HG02759 (cell line): ENCODE measurements around the gene DMXL1.

Experiments used
- ATAC-seq: cut with Tn5 transposase; IDR thresholded peaks from one replicate; pipeline ENCODE4 v1.9.1; 2021; ENCODE audit warnings: mild to moderate bottlenecking, moderate library complexity; ENCODE audit not compliant: unreplicated experiment

Gene DMXL1

DNA sequence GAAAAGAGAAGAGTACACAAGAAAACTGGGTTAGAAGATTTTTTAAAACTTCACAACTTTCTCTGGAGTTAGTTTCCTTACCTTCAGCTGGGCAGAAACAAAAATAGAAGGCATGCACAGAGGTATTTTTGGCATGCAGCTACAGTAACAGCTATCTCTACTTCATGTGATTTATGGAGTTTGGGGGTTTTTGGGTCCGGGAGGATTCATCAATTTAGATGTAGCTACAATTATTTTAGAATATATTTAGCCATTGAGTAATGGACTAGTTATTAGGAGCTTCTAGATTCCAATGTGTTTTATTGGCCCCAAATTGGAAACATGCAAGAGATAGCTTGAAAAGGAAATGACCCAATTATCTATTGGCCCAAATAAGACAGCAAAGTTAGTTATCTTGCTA, 193.3 kb downstream of the DMXL1 start:
- no peak for ATAC-seq

DNA sequence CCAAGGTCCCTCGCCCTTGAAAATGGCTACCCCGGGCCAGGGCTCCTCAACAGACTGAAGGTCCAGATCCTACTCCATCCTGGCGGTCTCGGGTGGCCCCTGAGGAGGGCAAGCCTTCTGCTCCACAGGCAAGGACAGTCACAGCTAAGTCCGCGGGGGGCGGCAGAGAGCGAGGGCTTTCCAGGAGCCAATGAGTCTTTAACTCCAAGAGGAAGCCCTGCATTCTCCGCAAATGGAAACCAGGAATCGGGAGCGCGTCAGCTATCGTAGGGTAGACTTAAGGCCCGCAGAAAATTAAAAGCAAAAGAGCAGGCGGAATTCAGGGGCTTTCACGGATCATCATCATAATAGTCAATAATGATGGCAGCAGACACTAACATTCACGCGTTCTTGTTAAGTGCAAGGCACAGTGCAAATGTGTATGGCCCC, 197.1 kb downstream of the DMXL1 start:
- peak; percentile 75 for ATAC-seq

- peak; percentile 89 for ATAC-seq
Measured at GRCh38 chr5:119268387-119269060, 197.6 kb downstream of the DMXL1 start.

DNA sequence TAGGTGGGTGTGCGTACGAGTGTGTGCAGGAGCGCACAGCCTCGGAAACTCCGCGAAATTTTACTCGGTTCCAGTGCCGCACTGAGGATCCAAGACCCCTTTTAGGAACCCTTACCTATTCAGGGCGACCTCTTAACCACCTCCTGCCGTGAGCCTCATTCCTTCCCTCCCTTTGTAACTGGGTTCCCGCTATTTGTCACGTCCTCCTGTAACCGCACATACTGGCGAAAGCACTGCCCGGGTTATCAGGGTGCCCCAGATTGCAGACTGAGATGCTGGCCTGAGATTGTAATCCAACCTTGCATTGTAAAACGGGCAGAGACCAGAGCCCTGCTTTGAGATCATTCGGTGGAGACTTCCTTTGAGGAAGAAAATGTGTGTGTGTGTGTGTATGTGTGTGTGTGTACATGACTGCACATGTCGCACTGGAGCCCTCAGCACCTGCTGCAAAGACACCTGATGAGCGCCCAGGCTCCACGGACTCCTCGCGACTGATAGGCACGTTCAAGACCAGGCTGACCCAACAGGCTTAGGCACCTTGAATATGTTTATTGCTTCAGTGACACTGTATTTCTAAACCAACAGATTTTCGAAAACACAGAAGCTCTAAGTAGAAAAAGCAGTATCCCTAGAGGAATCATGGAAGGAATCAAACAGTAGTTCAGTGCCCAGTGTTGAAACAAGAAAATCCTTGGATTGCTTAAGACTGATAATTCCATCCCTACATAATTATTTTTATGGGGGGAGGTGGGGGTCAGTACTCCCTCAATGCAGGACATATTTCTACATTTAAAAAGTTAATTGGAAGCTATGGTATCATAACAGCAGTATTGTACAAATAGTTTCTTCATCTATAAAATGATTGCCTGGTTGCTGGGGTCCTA, 198.4 kb downstream of the DMXL1 start:
- peak; percentile 8 for ATAC-seq

GRCh38 chr5:119270121-119270565, 199.3 kb downstream of the DMXL1 start:
- ATAC-seq = no peak

DNA sequence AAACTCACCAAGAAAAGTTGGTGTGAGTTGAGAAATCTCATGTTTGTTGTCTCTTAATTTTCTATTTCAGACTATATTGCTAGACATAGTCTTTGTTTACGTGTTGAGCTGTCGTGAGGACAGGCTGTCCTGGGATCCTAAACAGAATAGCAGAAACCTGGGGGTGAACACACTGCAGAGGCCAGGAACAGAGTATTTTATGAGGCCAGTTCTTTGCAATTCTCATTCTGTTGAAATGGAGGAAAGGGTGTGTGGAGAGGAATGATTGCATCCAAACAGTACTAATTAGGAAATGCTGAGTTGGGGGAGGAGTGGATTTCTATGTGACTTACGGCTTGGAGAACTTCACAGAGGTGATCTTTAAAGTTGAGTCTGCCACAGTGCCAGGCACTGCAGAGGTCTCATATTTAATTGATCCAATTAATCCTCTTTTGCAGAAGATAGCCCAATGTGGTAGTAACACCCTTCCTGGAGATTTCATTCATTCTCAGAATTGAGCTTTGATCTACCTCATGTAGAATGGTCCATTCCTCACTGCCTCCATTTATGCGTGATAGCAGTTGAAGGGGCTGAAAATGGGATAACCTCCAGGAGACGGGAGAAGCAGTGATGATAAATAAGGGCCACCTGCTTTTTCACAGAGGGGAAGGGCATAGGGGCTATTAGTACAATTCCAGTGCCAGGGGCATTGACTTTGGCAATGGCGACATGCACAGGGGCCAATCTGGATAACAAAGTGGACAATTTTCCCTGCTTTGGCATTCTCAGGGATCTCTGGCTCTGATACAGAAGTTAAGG, 200.3 kb downstream of the DMXL1 start:
- no peak for ATAC-seq

- ATAC-seq = no peak
Measured at GRCh38 chr5:119271758-119272730, 201.2 kb downstream of the DMXL1 start.

DNA sequence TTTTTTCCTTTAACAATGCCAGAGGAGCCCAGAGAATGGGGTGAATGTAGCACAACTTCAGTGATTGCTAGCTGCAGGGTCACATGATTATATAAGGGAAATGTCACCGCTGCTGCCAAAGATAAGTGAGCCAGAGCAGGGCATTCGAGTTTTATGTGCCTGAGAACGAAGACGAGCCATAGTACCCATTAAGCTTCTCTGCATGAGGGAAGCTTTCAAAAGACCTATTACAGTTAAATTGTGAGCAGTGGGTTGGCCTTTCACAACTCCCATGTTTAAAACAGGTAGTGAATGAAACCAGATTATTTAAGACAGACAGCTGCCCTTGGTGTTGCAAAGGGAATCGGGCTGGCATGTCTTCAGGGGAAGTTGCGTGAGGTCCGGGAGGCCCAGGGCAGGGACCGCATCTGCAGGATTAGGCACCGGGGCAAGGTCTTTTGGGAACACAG, 202.5 kb downstream of the DMXL1 start:
- no peak for ATAC-seq

- ATAC-seq = no peak
Measured at GRCh38 chr5:119274030-119274766, 203.3 kb downstream of the DMXL1 start.

DNA sequence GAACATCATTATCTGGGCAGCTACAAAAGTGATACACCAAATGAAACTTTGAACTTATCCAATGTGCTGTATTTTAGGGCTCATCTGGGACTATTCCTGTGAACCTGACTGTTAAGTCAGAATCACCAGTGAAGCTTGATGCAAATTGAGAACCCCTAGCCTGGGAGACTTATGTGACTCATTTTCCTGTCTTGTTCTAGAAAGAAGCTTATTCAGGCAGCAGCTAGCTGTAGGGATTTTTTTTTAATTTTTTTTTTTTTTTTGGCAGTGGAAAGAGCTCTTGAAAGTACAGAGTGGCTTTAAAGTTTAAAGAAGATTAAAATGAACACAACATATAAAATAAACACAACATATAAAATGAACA, 203.9 kb downstream of the DMXL1 start:
- ATAC-seq = peak; percentile 34

- ATAC-seq = peak; percentile 18
Measured at GRCh38 chr5:119275146-119275545, 204.3 kb downstream of the DMXL1 start.

DNA sequence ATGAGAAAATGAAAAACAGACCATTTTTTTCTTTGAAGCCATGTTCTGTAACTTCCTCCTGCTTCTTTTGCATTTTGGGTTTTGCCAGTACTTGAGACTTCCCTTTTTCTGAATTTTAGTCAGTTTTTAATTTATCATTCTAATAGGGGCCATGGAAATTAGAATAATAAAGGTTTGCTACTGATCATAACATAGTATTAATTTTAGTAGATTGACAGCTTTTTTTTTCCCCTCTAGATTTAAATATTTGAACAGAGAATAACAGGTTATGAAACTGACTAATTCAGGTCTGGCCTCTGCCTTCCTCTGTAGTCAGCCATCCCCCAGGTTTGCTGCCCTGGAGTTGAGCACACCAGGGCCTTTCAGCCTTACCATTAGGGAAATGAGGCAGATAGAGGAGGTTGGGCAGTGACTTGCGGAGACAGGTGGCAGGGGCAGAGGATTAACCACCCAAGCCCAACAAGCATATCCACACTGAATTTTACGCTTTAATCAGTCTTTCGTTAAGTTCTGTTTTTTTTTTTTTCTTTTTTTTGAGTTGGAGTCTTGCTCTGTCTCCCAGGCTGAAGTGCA, 204.8 kb downstream of the DMXL1 start:
- ATAC-seq = peak; percentile 77

DNA sequence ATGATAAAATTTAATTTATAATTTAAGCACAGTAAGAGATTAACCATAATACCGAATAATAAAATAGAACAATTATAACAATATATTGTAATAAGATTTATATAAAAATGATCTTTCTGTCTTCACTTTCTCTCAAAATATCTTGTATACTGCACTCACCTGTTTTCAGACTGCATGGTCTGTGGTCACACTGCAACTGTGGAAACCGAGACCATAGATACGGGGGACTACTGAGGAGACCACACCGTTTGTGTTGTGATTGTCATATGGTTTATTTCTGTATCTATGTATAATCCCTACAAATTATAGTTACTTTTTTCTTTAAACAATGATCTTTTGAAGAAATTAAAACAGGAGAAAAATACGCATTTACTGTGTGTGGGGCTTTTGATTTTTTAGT, 206.1 kb downstream of the DMXL1 start:
- no peak for ATAC-seq

DNA sequence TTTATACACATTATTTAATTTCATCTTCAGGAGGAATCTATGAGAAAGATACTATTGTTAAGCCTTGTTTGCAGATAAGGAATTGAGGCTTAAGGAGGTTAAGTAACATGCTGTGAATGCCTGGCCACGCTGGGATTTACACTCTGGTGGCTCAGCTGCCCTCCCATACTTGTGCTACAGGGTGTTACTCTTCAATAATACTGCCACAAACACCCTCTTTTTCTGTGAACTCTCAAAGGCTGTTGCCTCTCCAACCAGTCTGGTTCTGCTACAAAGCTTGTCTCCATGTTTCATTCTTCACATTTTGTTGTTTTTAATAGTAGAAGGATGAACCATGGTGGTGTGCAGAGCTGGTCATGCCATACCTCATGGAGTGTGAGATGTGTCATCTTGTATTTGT, 208.2 kb downstream of the DMXL1 start:
- ATAC-seq = no peak

DNA sequence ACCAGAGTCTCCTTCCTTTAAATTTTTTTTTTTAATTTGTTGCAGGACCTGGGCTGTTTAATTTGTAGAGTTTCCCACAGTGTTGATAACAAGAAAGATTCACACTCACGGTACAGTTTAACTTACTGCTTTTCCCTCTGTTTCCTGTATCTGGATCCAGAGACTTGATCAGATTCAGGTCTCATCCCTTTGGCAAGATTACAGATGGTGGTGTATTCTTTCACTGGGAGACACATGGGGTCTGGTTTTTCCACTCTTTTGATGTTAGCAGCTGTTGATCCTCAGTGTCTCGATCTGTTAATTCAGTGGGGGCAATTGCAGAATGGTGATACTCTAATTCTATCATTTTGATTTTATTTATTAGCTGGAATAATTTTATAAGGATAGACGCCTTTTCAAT, 209.5 kb downstream of the DMXL1 start:
- no peak for ATAC-seq

DNA sequence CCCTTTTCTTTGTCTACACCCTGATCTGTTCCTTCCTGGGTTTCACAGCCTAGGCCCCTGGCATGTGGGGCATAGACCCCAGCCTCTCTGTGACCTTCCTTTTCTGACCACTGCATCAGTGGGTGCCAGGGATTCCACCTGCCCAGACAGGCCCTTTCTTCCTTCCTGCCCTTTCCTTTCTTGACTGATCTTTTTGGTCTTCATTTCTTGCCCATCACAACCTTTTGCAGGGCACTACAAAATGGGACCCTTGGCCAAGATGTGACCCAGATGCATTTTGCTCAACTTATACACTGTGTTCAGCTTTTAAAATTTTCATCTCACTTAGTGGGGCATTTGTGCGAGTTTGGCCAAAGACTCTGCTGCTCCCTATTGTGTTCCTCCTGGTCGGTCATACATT, 211.7 kb downstream of the DMXL1 start:
- ATAC-seq = no peak

GRCh38 chr5:119284031-119284430, 213.1 kb downstream of the DMXL1 start:
- ATAC-seq = no peak

- no peak for ATAC-seq
Measured at GRCh38 chr5:119285070-119285916, 214.4 kb downstream of the DMXL1 start.
